HepG2 (cell line): Measurements from ENCODE around the gene RABEP1. TPM values are rescaled to one million over a fixed set of nuclear protein-coding genes. Genes with fewer than 3 reads are reported as not detected.
A peak's percentile ranks its signal among the peaks of the same experiment; 100 is the strongest.

Source experiments
- CTCF ChIP-seq: sonication (generic); formaldehyde crosslinking; IDR thresholded peaks from 2 replicates; pipeline ENCODE4 v1.5.0; 2020; ENCODE audit warnings: mild to moderate bottlenecking, missing genetic modification reagents, moderate library complexity
- HCFC1 ChIP-seq: fragments of 150-350 bp; IDR thresholded peaks from 2 replicates; pipeline ENCODE4 v1.6.1; 2014; ENCODE audit warnings: low read depth, low read length
- HNF4G ChIP-seq, 2 experiments: sonication (generic) in 1 of 2; formaldehyde crosslinking in 1 of 2; IDR thresholded peaks; 2 replicates each; pipeline versions ENCODE4 v1.4.0 to v1.6.1; 2011 to 2020; ENCODE audit warnings: borderline replicate concordance in 2 of 2, low read depth in 2 of 2, mild to moderate bottlenecking in 2 of 2, low read length in 1 of 2, missing genetic modification reagents in 1 of 2, moderate library complexity in 1 of 2
- MAFG ChIP-seq: sonication (generic); formaldehyde crosslinking; IDR thresholded peaks from 2 replicates; pipeline ENCODE4 v1.5.1; 2020; ENCODE audit warnings: mild to moderate bottlenecking, missing genetic modification reagents
- PHF21A ChIP-seq: sonication (generic); formaldehyde crosslinking; IDR thresholded peaks from 2 replicates; pipeline ENCODE4 v1.5.0; 2020; ENCODE audit warnings: mild to moderate bottlenecking, missing genetic modification reagents
- POGZ ChIP-seq: sonication (generic); formaldehyde crosslinking; IDR thresholded peaks from 2 replicates; pipeline ENCODE4 v1.4.0; 2020; ENCODE audit warnings: mild to moderate bottlenecking, missing genetic modification reagents
- RAD21 ChIP-seq: fragments of 450-650 bp; formaldehyde crosslinking; IDR thresholded peaks from 2 replicates; pipeline ENCODE4 v1.5.0; 2020; ENCODE audit warnings: mild to moderate bottlenecking
- SALL1 ChIP-seq: sonication (generic); formaldehyde crosslinking; IDR thresholded peaks from 2 replicates; pipeline ENCODE4 v1.8.0; 2022; ENCODE audit warnings: mild to moderate bottlenecking, missing genetic modification reagents
- SIX4 ChIP-seq: sonication (generic); formaldehyde crosslinking; IDR thresholded peaks from 2 replicates; pipeline ENCODE4 v1.4.0; 2020; ENCODE audit warnings: missing genetic modification reagents
- WIZ ChIP-seq: sonication (generic); formaldehyde crosslinking; IDR thresholded peaks from 2 replicates; pipeline ENCODE4 v1.5.1; 2020; ENCODE audit warnings: mild to moderate bottlenecking, missing genetic modification reagents
- ZBTB49 ChIP-seq: sonication (generic); formaldehyde crosslinking; IDR thresholded peaks from 2 replicates; pipeline ENCODE4 v1.4.0; 2020; ENCODE audit warnings: missing genetic modification reagents, borderline replicate concordance
- ZHX2 ChIP-seq, 2 experiments: sonication (generic) in 1 of 2; formaldehyde crosslinking in 1 of 2; IDR thresholded peaks; 2 replicates each; pipeline versions ENCODE4 v1.6.1 to v1.9.0; 2014 to 2022; ENCODE audit warnings: antibody characterized with exemption in 1 of 2, borderline replicate concordance in 1 of 2, inconsistent platforms in 1 of 2, low read depth in 1 of 2, missing genetic modification reagents in 1 of 2
- ZNF225 ChIP-seq: sonication (generic); formaldehyde crosslinking; IDR thresholded peaks from 2 replicates; pipeline ENCODE4 v1.4.0; 2020; ENCODE audit warnings: mild to moderate bottlenecking, missing genetic modification reagents
- ZNF510 ChIP-seq: sonication (generic); formaldehyde crosslinking; IDR thresholded peaks from 2 replicates; pipeline ENCODE4 v1.4.0; 2020; ENCODE audit warnings: low read depth, mild to moderate bottlenecking, missing genetic modification reagents
- ZNF652 ChIP-seq: IDR thresholded peaks from 2 replicates; pipeline ENCODE4 v1.6.1; 2016; ENCODE audit warnings: low read depth, borderline replicate concordance
- ZNF792 ChIP-seq: IDR thresholded peaks from 2 replicates; pipeline ENCODE4 v1.6.1; 2016
- polyA plus RNA-seq, 8 experiments: library from polyadenylated mRNA; depleted of rRNA in 3 of 8; stranded (reverse) in 7 of 8; unstranded in 1 of 8; fragments of >200 nt; fragmentation: Illumina TruSeq in 4 of 8; extraction: Trizol in 4 of 8; gene quantifications; 2 replicates each; pipeline versions ENCODE4 v1.2.1 to v1.2.3, GENCODE V29; 2011 to 2016; ENCODE audit warnings: low read depth in 4 of 8, missing spikeins in 1 of 8, mixed read lengths in 1 of 8; ENCODE audit not compliant: insufficient read depth in 1 of 8
- total RNA-seq, 5 experiments: library from RNA; depleted of rRNA; stranded (reverse); fragments of >200 nt; fragmentation: Illumina TruSeq; extraction: Trizol; gene quantifications; 2 replicates each; pipeline ENCODE4 v1.2.3, GENCODE V29; 2016; ENCODE audit warnings: low read depth in 1 of 5
- TF ChIP-seq, protein P1 (sequence below): sonication (generic); formaldehyde crosslinking; IDR thresholded peaks from 2 replicates; pipeline ENCODE4 v1.5.0; 2020; ENCODE audit warnings: missing genetic modification reagents

Gene RABEP1
- total and polyA plus RNA-seq, 2 of the 13 experiments (the other 11 are each of a cell fraction or from before 2014, with no cell fraction given), result 13.7 to 41.5 TPM

GRCh38 chr17:5405400-5405799 lies 123.3 kb downstream of the RABEP1 start (continued):
- TF ChIP-seq ZBTB49 (CRISPR knock-in tag) (no peak), POGZ (CRISPR knock-in tag) (peak; percentile 27; the same call in 1 of the 2 replicates), HNF4G (IDR thresholded peaks at IDR 0.05; ENCODE audit: borderline replicate concordance, low read depth, low read length) (peak; percentile 92), HNF4G (CRISPR knock-in tag; IDR thresholded peaks at IDR 0.05; ENCODE audit: borderline replicate concordance, low read depth) (peak; percentile 91; the same call in 1 of the 2 replicates), MAFG (CRISPR knock-in tag) (no peak), ZNF225 (CRISPR knock-in tag) (no peak), PHF21A (peak; percentile 71; the same call in 1 of the 2 replicates), RAD21 (CRISPR knock-in tag) (peak; percentile 25; the same call in 1 of the 2 replicates), ZHX2 (IDR thresholded peaks at IDR 0.05; ENCODE audit: low read depth) (no peak), ZHX2 (CRISPR knock-in tag; IDR thresholded peaks at IDR 0.05; ENCODE audit: borderline replicate concordance) (no peak), WIZ (CRISPR knock-in tag) (no peak), ZNF792 (no peak), SIX4 (CRISPR knock-in tag) (peak; percentile 33; the same call in 1 of the 2 replicates), CTCF (CRISPR knock-in tag) (no peak), SALL1 (peak; percentile 92), ZNF510 (CRISPR knock-in tag) (no peak), ZNF652 (CRISPR knock-in tag) (peak; percentile 38; the same call in 1 of the 2 replicates), HCFC1 (no peak)
- TF ChIP-seq, protein P1, sequence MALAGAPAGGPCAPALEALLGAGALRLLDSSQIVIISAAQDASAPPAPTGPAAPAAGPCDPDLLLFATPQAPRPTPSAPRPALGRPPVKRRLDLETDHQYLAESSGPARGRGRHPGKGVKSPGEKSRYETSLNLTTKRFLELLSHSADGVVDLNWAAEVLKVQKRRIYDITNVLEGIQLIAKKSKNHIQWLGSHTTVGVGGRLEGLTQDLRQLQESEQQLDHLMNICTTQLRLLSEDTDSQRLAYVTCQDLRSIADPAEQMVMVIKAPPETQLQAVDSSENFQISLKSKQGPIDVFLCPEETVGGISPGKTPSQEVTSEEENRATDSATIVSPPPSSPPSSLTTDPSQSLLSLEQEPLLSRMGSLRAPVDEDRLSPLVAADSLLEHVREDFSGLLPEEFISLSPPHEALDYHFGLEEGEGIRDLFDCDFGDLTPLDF (CRISPR knock-in tag), result no peak
